Stimulated activated CD8-positive, alpha-beta memory T cell treated with anti-CD3 and anti-CD28 coated beads, Interleukin-4, amount 100 ng/mL, for 24 hours (primary cell): ENCODE measurements around the gene CDK11A.
"Not testable (repeated sequence)": the region's sequence is repeated elsewhere in the genome, so short reads cannot be mapped to it uniquely, and the experiment has no call there.

Experiments used
- DNase-seq: peaks from one replicate; pipeline ENCODE4 v3.0.0-alpha.2; 2020; ENCODE audit warnings: low read depth

Gene CDK11A

DNA sequence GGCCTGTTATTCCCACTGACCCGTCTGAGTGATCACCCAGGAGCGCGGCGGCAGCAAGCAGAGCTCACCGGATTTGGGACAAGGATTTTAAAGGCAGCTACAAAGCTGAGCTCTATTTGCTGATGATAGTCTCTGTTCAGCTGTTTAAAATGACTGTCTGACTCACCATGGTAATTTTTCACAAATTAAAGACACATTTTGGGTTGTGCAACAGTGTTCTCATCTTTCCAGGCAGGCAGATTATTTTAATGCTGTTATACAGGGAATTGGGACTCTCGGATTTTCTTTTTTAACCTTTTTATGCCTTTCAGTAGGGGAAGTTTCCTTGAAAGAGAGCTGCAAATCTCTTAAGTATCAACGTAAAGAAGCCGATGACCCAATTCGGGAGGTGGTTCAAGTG is 61.8 kb downstream of the CDK11A start:
- not testable (repeated sequence) for DNase-seq

GRCh38 chr1:1658583-1659549 is 65.3 kb downstream of the CDK11A start, which contains the start of gene CDK11B:
Gene CDK11B, minus strand, starts transcription at chr1:1659004. Its CDS starts 1,519 bp downstream, at chr1:1657485.
- peak; percentile 91 for DNase-seq
